Upper lobe of right lung (tissue), 1 donor: ENCODE data around the gene CIROP. TPM values are rescaled to one million over a fixed set of nuclear protein-coding genes. Genes with fewer than 3 reads are reported as not detected.

Experiments
- ATAC-seq: fragments of 200-7000 bp; cut with Tn5 transposase; one replicate; pipeline ENCODE4 v1.9.1; 2020; ENCODE audit warnings: mild to moderate bottlenecking, moderate library complexity
- DNase-seq: peaks from one replicate; pipeline ENCODE4 v3.0.0-alpha.2; 2020
- H3K27ac ChIP-seq: fragments of 200-600 bp; one replicate; pipeline ENCODE4 v1.8.0; 2022
- H3K27me3 ChIP-seq: fragments of 200-600 bp; one replicate; pipeline ENCODE4 v1.8.0; 2022; ENCODE audit warnings: mild to moderate bottlenecking
- H3K36me3 ChIP-seq: fragments of 200-600 bp; one replicate; pipeline ENCODE4 v1.8.0; 2022
- H3K4me1 ChIP-seq: fragments of 200-600 bp; one replicate; pipeline ENCODE4 v1.8.0; 2022
- H3K4me3 ChIP-seq: fragments of 200-600 bp; one replicate; pipeline ENCODE4 v1.8.0; 2022; ENCODE audit warnings: mild to moderate bottlenecking
- H3K9me3 ChIP-seq: fragments of 200-600 bp; one replicate; pipeline ENCODE4 v1.8.0; 2022
- intact Hi-C: fragments of 100-400 bp; cut with DNase I; formaldehyde crosslinking; loops from one replicate; pipeline ENCODE4 v1.11.0; 2022
- total RNA-seq: library from RNA; stranded (reverse); fragmentation: NEBNext Ultra II Directional; extraction: Animal tissue kit (Norgen Biotek cat#: 25700); gene quantifications from one replicate; pipeline ENCODE4 v1.2.1, GENCODE V29; 2021
- TF ChIP-seq, protein P1 (sequence below): fragments of 200-600 bp; IDR thresholded peaks from one replicate; pipeline ENCODE4 v1.8.0; 2022; ENCODE audit warnings: antibody characterized with exemption
- donor health status: DM: no; HTN: yes; CAD: no; lungs with severe emphysema.

CIROP gene
- total RNA-seq, 1 donor from 2014 or later, result not detected

GRCh38 chr14:23143911-23144310 lies 39.1 kb upstream of the CIROP start:
- H3K4me1 ChIP-seq, result peaks cover 12% of the 10 kb centered on the region
- peaks cover 6% of the 10 kb centered on the region for H3K36me3 ChIP-seq
- no peak overlapping the region for H3K27ac ChIP-seq
- H3K4me3 ChIP-seq, result no peak overlapping the region
- DNase-seq (no peak), ATAC-seq (no peak)
- TF ChIP-seq, protein P1, sequence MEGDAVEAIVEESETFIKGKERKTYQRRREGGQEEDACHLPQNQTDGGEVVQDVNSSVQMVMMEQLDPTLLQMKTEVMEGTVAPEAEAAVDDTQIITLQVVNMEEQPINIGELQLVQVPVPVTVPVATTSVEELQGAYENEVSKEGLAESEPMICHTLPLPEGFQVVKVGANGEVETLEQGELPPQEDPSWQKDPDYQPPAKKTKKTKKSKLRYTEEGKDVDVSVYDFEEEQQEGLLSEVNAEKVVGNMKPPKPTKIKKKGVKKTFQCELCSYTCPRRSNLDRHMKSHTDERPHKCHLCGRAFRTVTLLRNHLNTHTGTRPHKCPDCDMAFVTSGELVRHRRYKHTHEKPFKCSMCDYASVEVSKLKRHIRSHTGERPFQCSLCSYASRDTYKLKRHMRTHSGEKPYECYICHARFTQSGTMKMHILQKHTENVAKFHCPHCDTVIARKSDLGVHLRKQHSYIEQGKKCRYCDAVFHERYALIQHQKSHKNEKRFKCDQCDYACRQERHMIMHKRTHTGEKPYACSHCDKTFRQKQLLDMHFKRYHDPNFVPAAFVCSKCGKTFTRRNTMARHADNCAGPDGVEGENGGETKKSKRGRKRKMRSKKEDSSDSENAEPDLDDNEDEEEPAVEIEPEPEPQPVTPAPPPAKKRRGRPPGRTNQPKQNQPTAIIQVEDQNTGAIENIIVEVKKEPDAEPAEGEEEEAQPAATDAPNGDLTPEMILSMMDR, result no peak
- intact Hi-C loops, result no loop called here
- no peaks in the 10 kb centered on the region for H3K27me3 ChIP-seq
- no peaks in the 10 kb centered on the region for H3K9me3 ChIP-seq

GRCh38 chr14:23142826-23143225 lies 38.0 kb upstream of the CIROP start:
- Histone ChIP-seq H3K27me3 (no peaks in the 10 kb centered on the region), H3K4me1 (peaks cover 12% of the 10 kb centered on the region), H3K9me3 (no peaks in the 10 kb centered on the region), H3K36me3 (peaks cover 12% of the 10 kb centered on the region), H3K27ac (no peak overlapping the region), H3K4me3 (no peak overlapping the region)
- TF ChIP-seq, protein P1, result no peak
- no peak for ATAC-seq
- intact Hi-C loops, result no loop called here
- DNase-seq, result no peak

GRCh38 chr14:23141706-23142444 lies 37.1 kb upstream of the CIROP start:
- peak; percentile 74 for DNase-seq

DNA sequence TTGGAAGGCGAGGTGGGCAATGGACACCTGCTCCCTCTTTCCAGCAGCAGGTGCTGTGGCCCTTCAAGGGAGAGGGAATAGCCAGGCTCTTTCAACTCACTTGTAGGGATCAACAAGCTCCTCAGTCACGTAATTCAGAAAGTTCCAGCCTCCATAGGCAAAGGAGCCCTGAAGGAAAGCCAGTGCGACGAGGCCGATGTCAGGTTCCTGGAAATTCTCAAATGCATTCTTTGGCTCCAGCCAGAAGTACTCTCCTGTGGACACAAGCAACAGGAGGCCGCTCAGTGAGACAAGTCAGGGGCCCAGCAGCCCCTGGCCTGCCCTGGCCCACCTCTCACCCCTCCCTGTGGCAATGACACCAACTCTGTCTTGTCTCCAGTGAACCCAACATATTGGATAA lies 35.6 kb upstream of the CIROP start:
- no peak for DNase-seq

More at GRCh38 chr14:23141706-23142444, 37.1 kb upstream of the CIROP start:
- H3K27me3 ChIP-seq, result no peaks in the 10 kb centered on the region
- intact Hi-C loops, result no loop called here
- H3K4me1 ChIP-seq, result peaks cover 12% of the 10 kb centered on the region
- H3K4me3 ChIP-seq, result no peak overlapping the region
- TF ChIP-seq, protein P1, result no peak
- H3K36me3 ChIP-seq, result peaks cover 12% of the 10 kb centered on the region
- ATAC-seq, result peak; percentile 68
- no peak overlapping the region for H3K27ac ChIP-seq
- H3K9me3 ChIP-seq, result no peaks in the 10 kb centered on the region

GRCh38 chr14:23139874-23140273 lies 35.1 kb upstream of the CIROP start:
- TF ChIP-seq, protein P1, result no peak
- no peak overlapping the region for H3K4me3 ChIP-seq
- no peaks in the 10 kb centered on the region for H3K27me3 ChIP-seq
- DNase-seq (no peak), ATAC-seq (no peak)
- no peaks in the 10 kb centered on the region for H3K9me3 ChIP-seq
- H3K36me3 ChIP-seq, result peaks cover 12% of the 10 kb centered on the region
- H3K4me1 ChIP-seq, result peaks cover 6% of the 10 kb centered on the region
- H3K27ac ChIP-seq, result no peak overlapping the region
- intact Hi-C loops, result no loop called here

More for the DNA sequence above, 35.6 kb upstream of the CIROP start:
- Histone ChIP-seq H3K27ac (no peak overlapping the region), H3K36me3 (peaks cover 12% of the 10 kb centered on the region), H3K9me3 (no peaks in the 10 kb centered on the region), H3K4me1 (peaks cover 6% of the 10 kb centered on the region), H3K27me3 (no peaks in the 10 kb centered on the region), H3K4me3 (no peak overlapping the region)
- no peak for ATAC-seq
- intact Hi-C loops, result no loop called here
- TF ChIP-seq, protein P1, result no peak
